LHCN-M2 (cell line): ENCODE results near the gene MISP. TPM values are rescaled to one million over a fixed set of nuclear protein-coding genes. Genes with fewer than 3 reads are reported as not detected.
"Not testable (repeated sequence)": the region's sequence is repeated elsewhere in the genome, so short reads cannot be mapped to it uniquely, and the experiment has no call there.

Source experiments
- DNase-seq: peaks from one replicate; pipeline ENCODE4 v3.0.0-alpha.2; 2012; ENCODE audit warnings: low read depth
- total RNA-seq: library from RNA; depleted of rRNA; stranded (reverse); fragments of >200 nt; gene quantifications from 2 replicates; pipeline ENCODE4 v1.2.3, GENCODE V29; 2014

The MISP gene
- total RNA-seq, 1 experiment from 2014 or later = 0.46 TPM

DNA sequence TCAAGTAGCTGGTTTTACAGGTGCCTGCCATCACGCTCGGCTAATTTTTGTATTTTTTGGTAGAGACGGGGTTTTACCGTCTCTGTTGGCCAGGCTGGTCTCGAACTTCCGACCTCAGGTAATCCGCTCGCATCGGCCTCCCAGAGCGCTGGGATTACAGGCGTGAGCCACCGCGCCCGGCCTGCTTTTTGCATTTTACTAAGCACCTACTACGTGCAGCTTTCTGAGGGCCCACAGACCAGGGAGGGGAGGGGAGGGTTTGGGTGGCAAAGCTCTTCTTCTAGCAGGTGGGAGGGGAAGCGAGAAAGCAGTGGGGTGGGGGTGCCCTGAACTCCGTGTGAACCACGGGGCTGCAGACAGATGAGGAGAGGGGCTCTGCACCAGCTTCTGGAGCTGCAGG is 27.2 kb upstream of the MISP start:
- no peak for DNase-seq

DNA sequence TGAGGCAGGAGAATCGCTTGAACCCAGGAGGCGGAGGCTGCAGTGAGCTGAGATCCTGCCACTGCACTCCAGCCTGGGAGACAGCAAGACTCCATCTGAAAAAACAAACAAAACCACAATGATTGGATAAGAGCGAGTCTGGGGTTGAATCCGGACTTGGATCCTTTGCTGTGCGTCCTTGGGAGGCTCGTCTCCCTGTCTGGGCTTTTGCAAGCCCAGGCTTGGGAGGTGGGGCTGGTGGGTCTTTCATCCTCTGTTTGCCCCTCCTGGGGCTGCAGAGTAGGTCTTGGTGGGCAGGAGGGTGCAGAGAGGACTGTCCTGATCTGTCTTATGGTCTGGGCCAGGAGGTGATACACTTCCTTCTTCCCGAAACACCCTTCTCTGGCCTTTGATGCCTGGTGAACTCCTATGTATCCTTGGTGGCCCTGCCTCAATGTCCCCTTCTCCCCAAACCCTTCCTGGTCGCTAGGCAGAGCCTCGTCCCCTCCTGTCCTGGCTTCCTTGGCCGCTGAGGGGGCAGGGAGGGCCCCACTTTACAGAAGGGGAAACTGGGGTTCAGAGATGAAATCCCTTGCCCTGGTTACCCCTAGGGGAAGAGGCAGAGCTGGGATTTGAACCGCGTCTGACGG is 25.3 kb upstream of the MISP start:
- DNase-seq = no peak

GRCh38 chr19:726993-727956 is 23.6 kb upstream of the MISP start:
- no peak for DNase-seq

DNA sequence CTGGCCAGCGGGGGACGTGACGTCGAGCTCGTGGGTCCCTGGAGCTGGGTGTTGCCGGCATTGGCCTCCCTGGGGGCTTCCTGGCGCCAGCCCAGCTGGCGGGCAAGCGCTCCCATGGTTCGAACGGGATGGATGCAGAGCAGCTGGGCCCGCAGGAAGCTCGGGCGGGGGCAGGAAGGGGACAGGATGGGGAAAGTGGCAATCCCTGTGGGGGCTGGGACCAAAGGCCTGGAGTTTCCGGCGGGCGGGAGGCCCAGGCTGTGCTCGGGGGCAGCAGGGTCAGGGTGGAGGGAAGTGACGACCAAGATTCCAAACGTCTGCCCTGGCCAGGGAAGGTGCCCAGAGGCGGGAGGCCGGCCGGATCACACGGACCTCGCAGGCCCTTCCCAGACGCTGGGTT is 22.9 kb upstream of the MISP start:
- DNase-seq = no peak

DNA sequence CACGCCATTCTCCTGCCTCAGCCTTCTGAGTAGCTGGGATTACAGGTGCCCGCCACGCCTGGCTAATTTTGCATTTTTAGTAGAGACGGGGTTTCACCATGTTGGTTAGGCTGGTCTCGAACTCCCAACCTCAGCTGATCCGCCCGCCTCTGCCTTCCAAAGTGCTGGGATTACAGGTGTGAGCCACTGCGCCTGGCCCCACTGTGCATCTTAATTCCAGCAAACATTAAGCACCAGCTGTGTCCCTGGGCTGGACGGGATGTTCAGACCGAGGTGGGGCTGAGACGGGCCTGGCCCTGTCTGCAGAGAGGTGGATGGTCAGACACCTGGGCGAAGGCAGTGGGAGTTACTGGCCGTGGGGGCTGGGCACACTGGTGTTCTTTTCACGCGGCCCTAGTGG is 21.3 kb upstream of the MISP start:
- not testable (repeated sequence) for DNase-seq

GRCh38 chr19:729965-730668 is 20.8 kb upstream of the MISP start:
- no peak for DNase-seq

GRCh38 chr19:731000-731399 is 19.9 kb upstream of the MISP start:
- no peak for DNase-seq

GRCh38 chr19:732148-733069 is 18.5 kb upstream of the MISP start:
- no peak for DNase-seq

- DNase-seq = no peak
These were observed 16.2 kb upstream of the MISP start for GRCh38 chr19:734716-735115.

DNA sequence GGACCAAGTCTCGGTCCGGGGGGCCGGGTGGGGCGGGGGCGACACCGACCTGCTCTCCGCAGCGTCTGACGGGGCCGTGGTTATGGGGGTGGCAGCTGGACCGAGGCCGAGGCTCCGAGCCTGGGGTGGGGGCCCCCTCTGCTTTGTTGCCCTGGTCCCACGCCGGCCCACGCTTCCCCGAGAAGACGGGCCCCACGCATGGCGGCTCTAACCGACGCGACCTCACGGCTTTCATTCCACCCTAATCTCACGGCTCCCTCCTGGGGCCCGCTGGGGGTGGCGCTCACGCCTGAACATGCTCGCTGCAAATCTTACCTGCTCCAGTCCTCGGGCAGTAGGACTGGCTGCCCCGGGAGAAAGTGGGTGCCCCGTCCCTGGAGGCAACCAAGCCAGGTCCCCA is 14.8 kb upstream of the MISP start:
- DNase-seq = no peak

DNA sequence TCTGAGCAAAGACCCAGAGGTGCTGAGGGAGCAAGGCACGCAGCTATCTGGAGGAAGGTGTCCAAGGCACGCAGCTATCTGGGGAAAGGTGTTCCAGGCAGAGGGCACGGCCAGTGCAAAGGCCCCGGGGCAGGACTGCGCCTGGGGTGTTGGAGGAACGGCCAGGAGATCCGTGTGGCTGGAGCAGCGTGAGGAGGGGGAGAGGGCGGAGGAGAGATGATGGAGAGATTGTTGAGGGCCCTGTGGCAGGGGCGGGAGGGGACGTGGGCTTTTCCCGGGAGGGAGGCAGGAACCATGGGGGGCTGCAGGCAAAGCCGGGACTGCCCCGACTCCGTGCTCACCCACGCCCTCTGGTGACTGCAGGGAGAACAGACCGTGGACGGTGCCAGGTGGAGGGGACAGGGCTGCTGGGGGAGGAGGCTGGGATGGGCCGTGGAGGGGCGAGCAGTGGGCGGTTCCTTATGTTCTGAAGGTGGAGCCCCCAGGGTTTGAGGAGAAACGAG is 13.3 kb upstream of the MISP start:
- DNase-seq = no peak

- no peak for DNase-seq
These were observed 12.3 kb upstream of the MISP start for GRCh38 chr19:738509-739128.

- no peak for DNase-seq
These were observed 10.8 kb upstream of the MISP start for GRCh38 chr19:739998-740715.

DNA sequence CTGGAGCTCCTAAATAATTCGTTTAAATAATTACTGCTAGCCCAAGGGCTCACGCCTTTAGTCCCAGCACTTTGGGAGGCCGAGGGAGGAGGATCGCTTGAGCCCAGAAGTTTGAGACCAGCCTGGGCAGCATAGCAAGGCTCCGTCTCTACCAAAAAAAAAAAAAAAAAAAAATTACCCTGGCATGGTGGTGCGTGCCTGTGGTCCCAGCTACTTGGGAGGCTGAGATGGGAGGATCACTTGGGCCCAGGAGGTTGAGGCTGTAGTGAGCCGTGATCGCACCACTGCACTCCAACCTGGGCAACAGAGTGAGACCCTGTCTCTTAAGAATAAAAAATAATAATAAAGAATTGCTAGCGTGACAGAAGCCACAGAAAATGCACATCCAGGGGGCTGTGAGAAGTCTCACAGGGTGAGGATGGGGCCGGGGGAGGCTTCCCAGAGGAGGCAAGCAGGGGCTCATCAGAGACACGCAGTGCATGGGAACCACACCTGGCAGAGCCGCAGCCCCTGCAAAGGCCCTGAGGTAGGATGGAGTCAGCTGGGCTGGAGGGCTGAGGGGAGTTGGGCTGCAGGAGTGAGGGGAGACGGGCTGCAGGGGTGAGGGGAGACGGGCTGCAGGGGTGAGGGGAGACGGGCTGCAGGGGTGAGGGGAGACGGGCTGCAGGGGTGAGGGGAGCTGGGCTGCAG is 10.0 kb upstream of the MISP start:
- not testable (repeated sequence) for DNase-seq

- DNase-seq = no peak
These were observed 9.3 kb upstream of the MISP start for GRCh38 chr19:741506-742131.

- no peak for DNase-seq
These were observed 8.3 kb upstream of the MISP start for GRCh38 chr19:742540-743075.

GRCh38 chr19:743168-743687 is 7.7 kb upstream of the MISP start:
- DNase-seq = no peak

DNA sequence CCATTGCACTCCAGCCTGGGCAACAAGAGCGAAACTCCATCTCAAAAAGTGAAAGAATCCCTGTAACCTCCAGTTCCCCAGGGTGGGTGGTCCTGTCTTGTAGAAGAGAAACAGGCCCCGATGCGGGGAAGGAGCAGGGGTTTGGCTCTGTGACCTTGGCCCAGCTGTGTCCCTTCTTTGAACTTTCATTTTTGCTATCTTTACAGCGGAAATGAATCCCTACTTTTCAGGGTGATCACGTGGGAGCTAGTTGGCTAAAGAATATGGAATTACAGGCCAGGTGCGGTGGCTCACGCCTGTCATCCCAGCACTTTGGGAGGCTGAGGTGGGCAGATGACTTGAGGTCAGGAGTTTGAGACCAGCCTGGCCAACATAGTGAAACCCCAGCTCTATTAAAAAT is 5.8 kb upstream of the MISP start:
- DNase-seq = not testable (repeated sequence)
